ENCODE data around the gene DDC.

DNA sequence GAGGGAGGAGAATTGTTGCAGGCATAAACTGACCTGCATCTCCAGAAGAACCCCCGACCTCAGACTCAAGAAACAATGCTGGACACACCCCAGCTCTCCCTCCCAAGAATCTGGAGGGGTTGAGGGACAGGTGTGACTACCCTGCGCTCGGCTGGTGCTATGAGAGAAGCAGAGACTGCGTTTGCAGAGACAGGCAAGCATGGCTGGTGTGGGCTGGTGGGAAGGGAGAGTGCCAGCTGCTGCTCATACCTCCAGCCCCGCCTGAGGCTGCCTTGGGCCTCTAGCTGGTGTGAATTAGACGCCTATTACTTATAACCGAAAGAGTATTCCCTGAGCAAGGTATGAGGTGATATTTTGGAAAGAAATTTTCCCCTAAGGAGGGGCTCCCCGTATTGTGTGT is 48.3 kb upstream of the DDC start:
- TF ChIP-seq CREB1 (IDR thresholded peaks at IDR 0.05; ENCODE audit: low read depth), result no peak
- TF ChIP-seq TEAD4 (IDR thresholded peaks at IDR 0.05), result no peak
- TF ChIP-seq CEBPB (IDR thresholded peaks at IDR 0.05), result no peak
- TF ChIP-seq EP300 (IDR thresholded peaks at IDR 0.05; ENCODE audit: borderline replicate concordance), result no peak
- TF ChIP-seq TAF1 (IDR thresholded peaks at IDR 0.05; ENCODE audit: low read depth), result no peak
